ENCODE data around the gene FAM171A1.

DNA sequence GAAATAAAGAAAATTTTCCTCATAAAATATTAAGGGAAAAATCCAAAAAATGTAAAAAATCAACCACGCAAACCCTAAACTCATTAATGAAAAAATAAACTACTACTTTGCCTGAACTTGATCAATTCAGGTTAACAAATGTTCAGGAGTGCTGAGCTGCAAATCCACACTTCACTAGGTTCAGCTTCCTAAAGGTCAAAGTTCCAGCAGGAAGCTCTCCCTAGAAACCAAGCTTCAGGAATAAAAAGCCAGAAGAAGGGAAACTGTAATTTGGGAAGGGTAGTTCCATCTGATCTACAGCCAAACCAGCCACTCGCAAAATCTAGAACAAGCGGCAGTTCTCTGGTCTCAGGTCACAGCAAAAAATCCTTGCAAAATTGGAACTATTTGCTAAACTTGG lies 194.8 kb downstream of the FAM171A1 start:
- TF ChIP-seq, protein P1, sequence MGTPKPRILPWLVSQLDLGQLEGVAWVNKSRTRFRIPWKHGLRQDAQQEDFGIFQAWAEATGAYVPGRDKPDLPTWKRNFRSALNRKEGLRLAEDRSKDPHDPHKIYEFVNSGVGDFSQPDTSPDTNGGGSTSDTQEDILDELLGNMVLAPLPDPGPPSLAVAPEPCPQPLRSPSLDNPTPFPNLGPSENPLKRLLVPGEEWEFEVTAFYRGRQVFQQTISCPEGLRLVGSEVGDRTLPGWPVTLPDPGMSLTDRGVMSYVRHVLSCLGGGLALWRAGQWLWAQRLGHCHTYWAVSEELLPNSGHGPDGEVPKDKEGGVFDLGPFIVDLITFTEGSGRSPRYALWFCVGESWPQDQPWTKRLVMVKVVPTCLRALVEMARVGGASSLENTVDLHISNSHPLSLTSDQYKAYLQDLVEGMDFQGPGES (IDR thresholded peaks at IDR 0.05; ENCODE audit: low read depth, low read length), result no peak
- TF ChIP-seq, protein P2, sequence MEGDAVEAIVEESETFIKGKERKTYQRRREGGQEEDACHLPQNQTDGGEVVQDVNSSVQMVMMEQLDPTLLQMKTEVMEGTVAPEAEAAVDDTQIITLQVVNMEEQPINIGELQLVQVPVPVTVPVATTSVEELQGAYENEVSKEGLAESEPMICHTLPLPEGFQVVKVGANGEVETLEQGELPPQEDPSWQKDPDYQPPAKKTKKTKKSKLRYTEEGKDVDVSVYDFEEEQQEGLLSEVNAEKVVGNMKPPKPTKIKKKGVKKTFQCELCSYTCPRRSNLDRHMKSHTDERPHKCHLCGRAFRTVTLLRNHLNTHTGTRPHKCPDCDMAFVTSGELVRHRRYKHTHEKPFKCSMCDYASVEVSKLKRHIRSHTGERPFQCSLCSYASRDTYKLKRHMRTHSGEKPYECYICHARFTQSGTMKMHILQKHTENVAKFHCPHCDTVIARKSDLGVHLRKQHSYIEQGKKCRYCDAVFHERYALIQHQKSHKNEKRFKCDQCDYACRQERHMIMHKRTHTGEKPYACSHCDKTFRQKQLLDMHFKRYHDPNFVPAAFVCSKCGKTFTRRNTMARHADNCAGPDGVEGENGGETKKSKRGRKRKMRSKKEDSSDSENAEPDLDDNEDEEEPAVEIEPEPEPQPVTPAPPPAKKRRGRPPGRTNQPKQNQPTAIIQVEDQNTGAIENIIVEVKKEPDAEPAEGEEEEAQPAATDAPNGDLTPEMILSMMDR (IDR thresholded peaks at IDR 0.05), result no peak
- TF ChIP-seq RXRA (IDR thresholded peaks at IDR 0.05; ENCODE audit: borderline replicate concordance, low read depth) (no peak), EZH2phosphoT487 (IDR thresholded peaks at IDR 0.05; ENCODE audit: borderline replicate concordance, low read depth) (no peak), FOXM1 (IDR thresholded peaks at IDR 0.05; ENCODE audit: low read depth) (no peak), RAD21 (IDR thresholded peaks at IDR 0.05; ENCODE audit: low read length) (no peak), ELF1 (IDR thresholded peaks at IDR 0.05) (no peak)
- TF ChIP-seq, protein P3, sequence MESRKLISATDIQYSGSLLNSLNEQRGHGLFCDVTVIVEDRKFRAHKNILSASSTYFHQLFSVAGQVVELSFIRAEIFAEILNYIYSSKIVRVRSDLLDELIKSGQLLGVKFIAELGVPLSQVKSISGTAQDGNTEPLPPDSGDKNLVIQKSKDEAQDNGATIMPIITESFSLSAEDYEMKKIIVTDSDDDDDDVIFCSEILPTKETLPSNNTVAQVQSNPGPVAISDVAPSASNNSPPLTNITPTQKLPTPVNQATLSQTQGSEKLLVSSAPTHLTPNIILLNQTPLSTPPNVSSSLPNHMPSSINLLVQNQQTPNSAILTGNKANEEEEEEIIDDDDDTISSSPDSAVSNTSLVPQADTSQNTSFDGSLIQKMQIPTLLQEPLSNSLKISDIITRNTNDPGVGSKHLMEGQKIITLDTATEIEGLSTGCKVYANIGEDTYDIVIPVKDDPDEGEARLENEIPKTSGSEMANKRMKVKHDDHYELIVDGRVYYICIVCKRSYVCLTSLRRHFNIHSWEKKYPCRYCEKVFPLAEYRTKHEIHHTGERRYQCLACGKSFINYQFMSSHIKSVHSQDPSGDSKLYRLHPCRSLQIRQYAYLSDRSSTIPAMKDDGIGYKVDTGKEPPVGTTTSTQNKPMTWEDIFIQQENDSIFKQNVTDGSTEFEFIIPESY (IDR thresholded peaks at IDR 0.05; ENCODE audit: borderline replicate concordance, low read depth), result no peak
